ENCODE results near the gene NAGA.

- TF ChIP-seq CTCF (conservative IDR thresholded peaks at IDR 0.05; ENCODE audit: low read length) (no peak), EZH2phosphoT487 (IDR thresholded peaks at IDR 0.05; ENCODE audit: borderline replicate concordance, low read depth, low read length) (no peak)
Measured at GRCh38 chr22:42101199-42101598, 30.6 kb upstream of the NAGA start.
